ENCODE results near the gene PGA5.

GRCh38 chr11:61194169-61194671 lies 46.8 kb upstream of the PGA5 start:
- TF ChIP-seq CTCF (IDR thresholded peaks at IDR 0.05; ENCODE audit: insufficient read depth, low read depth, low read length) (no peak), EZH2 (IDR thresholded peaks at IDR 0.05; ENCODE audit: insufficient read depth, low read length) (no peak)

Measured in astrocyte (in vitro differentiated cells and primary cell).